ENCODE results near the gene IKZF4.
A peak's percentile ranks its signal among the peaks of the same experiment; 100 is the strongest.

Gene IKZF4

GRCh38 chr12:56079723-56080555 is 59.1 kb downstream of the IKZF4 start, which contains the start of gene ERBB3:
Gene ERBB3, plus strand, starts transcription at chr12:56080165. Its CDS starts 136 bp downstream, at chr12:56080301.
- peak within 1 kb of the TSS; percentile 31; the same call in 1 of the 2 replicates for H2AFZ ChIP-seq (ENCODE audit: low read length)
- TF ChIP-seq EZH2 (IDR thresholded peaks at IDR 0.05; ENCODE audit: borderline replicate concordance, low read length), result no peak
- TF ChIP-seq, protein P1, sequence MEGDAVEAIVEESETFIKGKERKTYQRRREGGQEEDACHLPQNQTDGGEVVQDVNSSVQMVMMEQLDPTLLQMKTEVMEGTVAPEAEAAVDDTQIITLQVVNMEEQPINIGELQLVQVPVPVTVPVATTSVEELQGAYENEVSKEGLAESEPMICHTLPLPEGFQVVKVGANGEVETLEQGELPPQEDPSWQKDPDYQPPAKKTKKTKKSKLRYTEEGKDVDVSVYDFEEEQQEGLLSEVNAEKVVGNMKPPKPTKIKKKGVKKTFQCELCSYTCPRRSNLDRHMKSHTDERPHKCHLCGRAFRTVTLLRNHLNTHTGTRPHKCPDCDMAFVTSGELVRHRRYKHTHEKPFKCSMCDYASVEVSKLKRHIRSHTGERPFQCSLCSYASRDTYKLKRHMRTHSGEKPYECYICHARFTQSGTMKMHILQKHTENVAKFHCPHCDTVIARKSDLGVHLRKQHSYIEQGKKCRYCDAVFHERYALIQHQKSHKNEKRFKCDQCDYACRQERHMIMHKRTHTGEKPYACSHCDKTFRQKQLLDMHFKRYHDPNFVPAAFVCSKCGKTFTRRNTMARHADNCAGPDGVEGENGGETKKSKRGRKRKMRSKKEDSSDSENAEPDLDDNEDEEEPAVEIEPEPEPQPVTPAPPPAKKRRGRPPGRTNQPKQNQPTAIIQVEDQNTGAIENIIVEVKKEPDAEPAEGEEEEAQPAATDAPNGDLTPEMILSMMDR (IDR thresholded peaks at IDR 0.05; ENCODE audit: low read length), result no peak
- no peaks in the 10 kb centered on the region for H3K9me2 ChIP-seq (ENCODE audit: low read depth, low read length)
- H3K79me2 ChIP-seq (ENCODE audit: insufficient read depth, low read length), result no peaks in the 10 kb centered on the region
- no peaks in the 10 kb centered on the region for H3F3A ChIP-seq (ENCODE audit: insufficient read depth, low read length)
- no peak within 1 kb of the TSS for H3K27ac ChIP-seq (ENCODE audit: low read depth, low read length, poor library complexity, severe bottlenecking)
- no peaks in the 10 kb centered on the region for H3K9me3 ChIP-seq (ENCODE audit: low read length)
- H3K9ac ChIP-seq (ENCODE audit: low read length), result peak within 1 kb of the TSS; percentile 57
- H3K4me2 ChIP-seq (ENCODE audit: low read length), result peak within 1 kb of the TSS; percentile 89
- no peaks in the 10 kb centered on the region for H4K20me1 ChIP-seq (ENCODE audit: insufficient read depth, low read length)
- peaks cover 12% of the 10 kb centered on the region for H3K27me3 ChIP-seq (ENCODE audit: insufficient read depth, low read length)
- H3K4me1 ChIP-seq (ENCODE audit: insufficient read depth, low read length, severe bottlenecking), result peaks cover 19% of the 10 kb centered on the region
- no peaks in the 10 kb centered on the region for H3K36me3 ChIP-seq (ENCODE audit: insufficient read depth, low read length)
- H3K4me3 ChIP-seq (ENCODE audit: low read depth, low read length, poor library complexity, severe bottlenecking), result peak within 1 kb of the TSS; percentile 67

DNA sequence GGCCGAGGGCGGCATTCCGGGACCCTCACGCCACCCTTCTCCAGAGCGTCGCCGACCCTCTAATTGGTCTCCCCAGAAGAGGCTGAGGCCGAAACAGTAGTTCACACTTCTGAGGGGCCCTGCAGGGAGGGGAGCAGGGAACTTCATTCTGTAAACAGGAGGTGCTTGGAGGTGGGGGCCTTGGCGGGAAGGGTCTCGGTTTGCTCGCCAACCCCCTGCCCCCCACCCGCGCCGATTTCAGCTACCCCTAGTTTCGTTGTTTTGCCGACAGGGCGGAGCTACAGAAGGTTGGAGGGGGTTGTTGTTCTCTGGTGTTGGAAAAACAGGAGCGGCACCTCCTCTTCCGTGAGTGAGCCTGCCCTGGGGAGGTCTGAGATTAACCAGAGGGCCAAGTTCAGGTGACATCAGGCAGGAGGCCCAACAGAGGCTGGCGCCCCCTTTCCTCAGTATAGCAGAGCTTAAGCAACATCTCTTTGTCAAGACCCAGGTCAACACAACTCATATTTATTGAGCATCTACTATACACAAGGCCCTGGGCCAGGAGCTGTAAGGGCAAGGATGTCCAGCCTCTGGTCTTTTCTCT is 59.8 kb downstream of the IKZF4 start:
- no peaks in the 10 kb centered on the region for H3K36me3 ChIP-seq (ENCODE audit: insufficient read depth, low read length)
- no peaks in the 10 kb centered on the region for H3K9me2 ChIP-seq (ENCODE audit: low read depth, low read length)
- no peaks in the 10 kb centered on the region for H4K20me1 ChIP-seq (ENCODE audit: insufficient read depth, low read length)
- H3K9ac ChIP-seq (ENCODE audit: low read length), result peak overlapping the region; percentile 57; the same call in 1 of the 2 replicates
- no peaks in the 10 kb centered on the region for H3F3A ChIP-seq (ENCODE audit: insufficient read depth, low read length)
- peak overlapping the region; percentile 89 for H3K4me2 ChIP-seq (ENCODE audit: low read length)
- peaks cover 12% of the 10 kb centered on the region for H3K27me3 ChIP-seq (ENCODE audit: insufficient read depth, low read length)
- H3K79me2 ChIP-seq (ENCODE audit: insufficient read depth, low read length), result no peaks in the 10 kb centered on the region
- peak overlapping the region; percentile 67 for H3K4me3 ChIP-seq (ENCODE audit: low read depth, low read length, poor library complexity, severe bottlenecking)
- H2AFZ ChIP-seq (ENCODE audit: low read length), result no peak overlapping the region
- TF ChIP-seq, protein P1 (IDR thresholded peaks at IDR 0.05; ENCODE audit: low read length), result peak; percentile 37
- no peak for TF ChIP-seq EZH2 (IDR thresholded peaks at IDR 0.05; ENCODE audit: borderline replicate concordance, low read length)
- H3K4me1 ChIP-seq (ENCODE audit: insufficient read depth, low read length, severe bottlenecking), result peaks cover 19% of the 10 kb centered on the region
- H3K9me3 ChIP-seq (ENCODE audit: low read length), result no peaks in the 10 kb centered on the region
- no peak overlapping the region for H3K27ac ChIP-seq (ENCODE audit: low read depth, low read length, poor library complexity, severe bottlenecking)

- Histone ChIP-seq H3K9me2 (ENCODE audit: low read depth, low read length) (no peaks in the 10 kb centered on the region), H3K27ac (ENCODE audit: low read depth, low read length, poor library complexity, severe bottlenecking) (no peak overlapping the region), H3K79me2 (ENCODE audit: insufficient read depth, low read length) (no peaks in the 10 kb centered on the region), H3K9ac (ENCODE audit: low read length) (no peak overlapping the region), H3F3A (ENCODE audit: insufficient read depth, low read length) (no peaks in the 10 kb centered on the region), H3K4me1 (ENCODE audit: insufficient read depth, low read length, severe bottlenecking) (peaks cover 19% of the 10 kb centered on the region), H3K4me2 (ENCODE audit: low read length) (no peak overlapping the region), H3K9me3 (ENCODE audit: low read length) (no peaks in the 10 kb centered on the region), H3K4me3 (ENCODE audit: low read depth, low read length, poor library complexity, severe bottlenecking) (no peak overlapping the region), H2AFZ (ENCODE audit: low read length) (no peak overlapping the region), H3K36me3 (ENCODE audit: insufficient read depth, low read length) (no peaks in the 10 kb centered on the region), H3K27me3 (ENCODE audit: insufficient read depth, low read length) (peaks cover 12% of the 10 kb centered on the region), H4K20me1 (ENCODE audit: insufficient read depth, low read length) (no peaks in the 10 kb centered on the region)
- no peak for TF ChIP-seq EZH2 (IDR thresholded peaks at IDR 0.05; ENCODE audit: borderline replicate concordance, low read length)
- TF ChIP-seq, protein P1 (IDR thresholded peaks at IDR 0.05; ENCODE audit: low read length), result no peak
These were observed 60.8 kb downstream of the IKZF4 start for GRCh38 chr12:56081393-56082347.
